Measurements from ENCODE around the gene WDR83. TPM values are rescaled to one million over a fixed set of nuclear protein-coding genes. Genes with fewer than 3 reads are reported as not detected.
A peak's percentile ranks its signal among the peaks of the same experiment; 100 is the strongest.
"Not testable (repeated sequence)": the region's sequence is repeated elsewhere in the genome, so short reads cannot be mapped to it uniquely, and the experiment has no call there.

Gene WDR83
- total RNA-seq, 2 donors from 2014 or later, result 18.8 to 26.2 TPM

DNA sequence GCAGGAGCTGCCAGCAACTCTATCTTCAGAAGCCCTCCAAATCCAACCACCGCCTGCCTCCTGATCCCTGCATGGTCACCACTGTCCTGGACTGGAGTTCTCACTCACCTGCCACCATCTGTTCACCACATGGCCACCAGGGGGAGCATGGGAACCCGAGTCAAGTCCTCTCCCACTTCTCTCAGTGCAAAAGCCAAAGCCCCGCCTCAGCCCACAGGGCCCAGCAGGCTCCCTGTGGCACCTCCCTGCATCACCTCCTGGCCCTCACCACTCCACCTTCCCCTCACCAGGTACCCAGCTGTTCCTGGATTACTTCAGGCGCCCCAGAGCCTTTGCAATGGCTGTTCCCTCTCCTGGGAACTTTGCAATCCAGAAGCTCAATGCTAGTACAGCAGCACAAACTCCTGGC lies 9.8 kb downstream of the WDR83 start:
- H3K36me3 ChIP-seq (ENCODE audit: control insufficient read depth, insufficient read depth, low read length), result peaks cover 77% of the 10 kb centered on the region

DNA sequence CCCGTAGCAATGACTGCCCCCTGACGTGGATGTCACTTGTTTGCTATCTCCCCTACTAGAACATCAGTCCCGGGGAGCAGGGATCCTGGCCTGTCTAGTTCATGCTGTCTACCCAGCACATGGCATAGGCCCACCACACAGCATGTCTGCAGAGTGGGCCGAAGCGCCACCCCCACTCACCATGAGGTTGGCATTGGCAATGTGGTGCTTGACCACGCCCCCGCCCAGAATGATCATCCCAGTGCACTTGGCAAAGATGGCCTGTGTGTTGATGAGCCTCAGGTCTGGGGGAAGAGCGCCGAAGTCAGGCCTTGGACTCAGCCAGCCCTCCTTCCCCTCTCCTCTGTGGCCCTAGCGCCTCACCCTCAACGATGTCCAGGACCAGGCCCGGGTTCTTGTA lies 10.3 kb downstream of the WDR83 start:
- Mint-ChIP-seq H3K4me3 (no peak overlapping the region), H3K4me1 (peaks cover 4% of the 10 kb centered on the region), H3K9me3 (no peaks in the 10 kb centered on the region), H3K27ac (no peak overlapping the region), H3K27me3 (ENCODE audit: insufficient read depth) (no peaks in the 10 kb centered on the region), H3K36me3 (ENCODE audit: low read depth) (peaks cover 72% of the 10 kb centered on the region)
- Histone ChIP-seq H3K9ac (ENCODE audit: extremely low read depth, low read length, poor library complexity, severe bottlenecking) (no peak overlapping the region), H3K4me3 (ENCODE audit: low read length) (no peak overlapping the region), H3K36me3 (ENCODE audit: control insufficient read depth, insufficient read depth, low read length) (peaks cover 73% of the 10 kb centered on the region), H3K9me3 (ENCODE audit: control insufficient read depth, low read length) (no peaks in the 10 kb centered on the region), H3K27me3 (ENCODE audit: control insufficient read depth, insufficient read depth, low read length, poor library complexity, severe bottlenecking) (no peaks in the 10 kb centered on the region), H3K27ac (ENCODE audit: low read depth, low read length) (no peak overlapping the region), H3K4me1 (ENCODE audit: control insufficient read depth, insufficient read depth, low read length) (no peaks in the 10 kb centered on the region)
- TF ChIP-seq CTCF (conservative IDR thresholded peaks at IDR 0.05), result no peak
- DNase-seq, result no peak
- WGBS, 2 experiments (ENCODE audit: insufficient coverage in 1 of 2, insufficient read length in 1 of 2), result 96 to 100% methylated on average over 1 to 12 of the region's 12 CpGs

More for the DNA sequence above, 9.8 kb downstream of the WDR83 start:
- Histone ChIP-seq H3K4me3 (ENCODE audit: low read length) (no peak overlapping the region), H3K9ac (ENCODE audit: extremely low read depth, low read length, poor library complexity, severe bottlenecking) (no peak overlapping the region), H3K4me1 (ENCODE audit: control insufficient read depth, insufficient read depth, low read length) (no peaks in the 10 kb centered on the region), H3K9me3 (ENCODE audit: control insufficient read depth, low read length) (no peaks in the 10 kb centered on the region), H3K27ac (ENCODE audit: low read depth, low read length) (no peak overlapping the region), H3K27me3 (ENCODE audit: control insufficient read depth, insufficient read depth, low read length, poor library complexity, severe bottlenecking) (no peaks in the 10 kb centered on the region)
- Mint-ChIP-seq H3K9me3 (no peaks in the 10 kb centered on the region), H3K27me3 (ENCODE audit: insufficient read depth) (no peaks in the 10 kb centered on the region), H3K36me3 (ENCODE audit: low read depth) (peaks cover 74% of the 10 kb centered on the region), H3K27ac (peak overlapping the region; percentile 67), H3K4me3 (no peak overlapping the region), H3K4me1 (peaks cover 4% of the 10 kb centered on the region)
- TF ChIP-seq CTCF (conservative IDR thresholded peaks at IDR 0.05), result peak; percentile 92
- WGBS, 2 experiments (ENCODE audit: insufficient coverage in 1 of 2, insufficient read length in 1 of 2), result 0 to 34% methylated on average over 1 to 4 of the region's 4 CpGs
- DNase-seq, result peak; percentile 99

GRCh38 chr19:12678039-12678438 lies 11.4 kb downstream of the WDR83 start:
- WGBS, 2 experiments (ENCODE audit: insufficient coverage in 1 of 2, insufficient read length in 1 of 2), result 91 to 97% methylated on average over 4 to 5 of the region's 5 CpGs
- DNase-seq; H3K27ac Mint-ChIP-seq; H3K27me3 ChIP-seq (ENCODE audit: control insufficient read depth, insufficient read depth, low read length, poor library complexity, severe bottlenecking); H3K4me3 ChIP-seq (ENCODE audit: low read length); H3K4me3 Mint-ChIP-seq; H3K4me1 Mint-ChIP-seq; H3K9me3 Mint-ChIP-seq; H3K9ac ChIP-seq (ENCODE audit: extremely low read depth, low read length, poor library complexity, severe bottlenecking); H3K27ac ChIP-seq (ENCODE audit: low read depth, low read length); H3K9me3 ChIP-seq (ENCODE audit: control insufficient read depth, low read length); H3K4me1 ChIP-seq (ENCODE audit: control insufficient read depth, insufficient read depth, low read length); H3K27me3 Mint-ChIP-seq (ENCODE audit: insufficient read depth): not testable (repeated sequence)
- peaks cover 62% of the 10 kb centered on the region for H3K36me3 Mint-ChIP-seq (ENCODE audit: low read depth)
- peaks cover 65% of the 10 kb centered on the region for H3K36me3 ChIP-seq (ENCODE audit: control insufficient read depth, insufficient read depth, low read length)

DNA sequence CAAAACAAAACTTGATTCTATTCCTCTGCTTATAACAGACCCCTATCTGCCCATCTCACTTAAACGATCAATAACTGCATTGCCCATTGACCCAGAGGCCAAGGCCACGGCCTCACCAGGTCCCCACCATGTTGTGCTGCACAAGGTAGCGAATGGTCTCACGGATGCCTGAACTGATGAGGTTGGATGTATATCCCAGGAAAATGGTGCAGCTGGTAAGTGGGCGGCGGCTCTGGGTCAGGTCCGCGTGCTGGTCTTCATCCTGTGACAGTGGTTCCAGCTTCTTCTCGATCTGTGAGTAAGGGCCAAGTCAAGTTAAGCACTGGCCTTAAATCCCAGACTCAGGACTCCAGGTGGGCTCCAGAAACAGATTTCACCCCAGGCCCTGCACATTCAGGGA lies 13.4 kb downstream of the WDR83 start:
- no peaks in the 10 kb centered on the region for H3K9me3 ChIP-seq (ENCODE audit: control insufficient read depth, low read length)
- Mint-ChIP-seq H3K27ac (no peak overlapping the region), H3K9me3 (no peaks in the 10 kb centered on the region), H3K4me1 (peaks cover 4% of the 10 kb centered on the region), H3K36me3 (ENCODE audit: low read depth) (peaks cover 46% of the 10 kb centered on the region), H3K27me3 (ENCODE audit: insufficient read depth) (no peaks in the 10 kb centered on the region), H3K4me3 (peak overlapping the region; percentile 96)
- TF ChIP-seq CTCF (conservative IDR thresholded peaks at IDR 0.05), result no peak
- H3K27ac ChIP-seq (ENCODE audit: low read depth, low read length), result no peak overlapping the region
- DNase-seq, result no peak
- 97 to 98% methylated on average over 8 to 9 of the region's 9 CpGs for WGBS, 2 experiments (ENCODE audit: insufficient coverage in 1 of 2, insufficient read length in 1 of 2)
- no peaks in the 10 kb centered on the region for H3K4me1 ChIP-seq (ENCODE audit: control insufficient read depth, insufficient read depth, low read length)
- H3K36me3 ChIP-seq (ENCODE audit: control insufficient read depth, insufficient read depth, low read length), result peaks cover 48% of the 10 kb centered on the region
- H3K27me3 ChIP-seq (ENCODE audit: control insufficient read depth, insufficient read depth, low read length, poor library complexity, severe bottlenecking), result no peaks in the 10 kb centered on the region
- H3K9ac ChIP-seq (ENCODE audit: extremely low read depth, low read length, poor library complexity, severe bottlenecking), result no peak overlapping the region
- H3K4me3 ChIP-seq (ENCODE audit: low read length), result no peak overlapping the region

All from endodermal cell (in vitro differentiated cells).